H1 (cell line): ENCODE data around the gene LDAH. TPM values are rescaled to one million over a fixed set of nuclear protein-coding genes. Genes with fewer than 3 reads are reported as not detected.

Experiments used
- CTCF ChIA-PET: fragments of 300-600 bp; sonication (Branson Sonifier 250); formaldehyde crosslinking; loops from one replicate; lab custom pipeline; 2021; ENCODE audit not compliant: partially characterized antibody; lab: Charles Lee
- POLR2A ChIA-PET: fragments of 300-600 bp; sonication (Branson Sonifier 250); formaldehyde crosslinking; loops from one replicate; lab custom pipeline; 2021; ENCODE audit warnings: inconsistent platforms; ENCODE audit not compliant: partially characterized antibody; lab: Charles Lee
- DNase-seq, 2 experiments: peaks; one replicate each; pipeline versions ENCODE4 v3.0.0 to v3.0.0-alpha.2; 2010 to 2022; ENCODE audit warnings: low spot score in 2 of 2, low read depth in 1 of 2, mixed read lengths in 1 of 2
- FAIRE-seq: peaks from 2 replicates; lab custom pipeline; 2011; peaks lifted over from hg19 to GRCh38; lab: Jason Lieb, UNC
- H2AFZ ChIP-seq: 2 replicates; pipeline ENCODE4 v1.8.1; 2012; ENCODE audit warnings: low read length, inconsistent platforms
- H2AK5ac ChIP-seq: 2 replicates; pipeline ENCODE4 v1.6.1; 2013; ENCODE audit warnings: low read depth, low read length
- H2BK120ac ChIP-seq: replicated peaks from 2 replicates; pipeline ENCODE3; 2013; ENCODE audit warnings: low read depth, low read length, inconsistent platforms
- H2BK12ac ChIP-seq: 2 replicates; pipeline ENCODE4 v1.6.1; 2013; ENCODE audit warnings: low read depth, low read length
- H2BK15ac ChIP-seq: 2 replicates; pipeline ENCODE4 v1.6.1; 2013; ENCODE audit warnings: low read length
- H2BK20ac ChIP-seq: 2 replicates; pipeline ENCODE4 v1.6.1; 2013; ENCODE audit warnings: low read length
- H2BK5ac ChIP-seq: 2 replicates; pipeline ENCODE4 v1.6.1; 2013; ENCODE audit warnings: low read depth, low read length
- H3K14ac ChIP-seq: 2 replicates; pipeline ENCODE4 v1.6.1; 2013; ENCODE audit warnings: inconsistent platforms; ENCODE audit not compliant: insufficient read length
- H3K18ac ChIP-seq: 2 replicates; pipeline ENCODE4 v1.6.1; 2013; ENCODE audit warnings: low read length; ENCODE audit errors: extremely low read depth
- H3K23ac ChIP-seq: 2 replicates; pipeline ENCODE4 v1.6.1; 2013; ENCODE audit warnings: inconsistent platforms; ENCODE audit not compliant: insufficient read length
- H3K23me2 ChIP-seq: 2 replicates; pipeline ENCODE4 v1.6.1; 2013; ENCODE audit warnings: low read depth, low read length
- H3K27ac ChIP-seq: 2 replicates; pipeline ENCODE4 v1.6.1; 2011; ENCODE audit warnings: low read depth, low read length, inconsistent platforms
- H3K27me3 ChIP-seq, 4 experiments: replicated peaks in 1 of 4; 1 replicate in 1 of 4; 2 replicates in 3 of 4; pipeline versions ENCODE4 v1.6.1 to v1.8.1; 2011 to 2013; ENCODE audit warnings: low read length in 3 of 4, mild to moderate bottlenecking in 3 of 4, inconsistent platforms in 2 of 4, mixed read lengths in 2 of 4, moderate library complexity in 1 of 4; ENCODE audit not compliant: control insufficient read depth in 3 of 4, insufficient read depth in 3 of 4; ENCODE audit errors: extremely low read depth in 1 of 4
- H3K36me3 ChIP-seq, 4 experiments: 2 replicates each; pipeline versions ENCODE4 v1.6.1 to v1.8.1; 2011 to 2013; ENCODE audit warnings: mild to moderate bottlenecking in 4 of 4, low read length in 3 of 4, moderate library complexity in 2 of 4, control low read depth in 1 of 4, inconsistent platforms in 1 of 4; ENCODE audit not compliant: insufficient read depth in 4 of 4, control insufficient read depth in 2 of 4
- H3K4ac ChIP-seq: replicated peaks from 2 replicates; pipeline ENCODE3; 2013; ENCODE audit warnings: low read length, low read depth, mixed read lengths, inconsistent platforms; ENCODE audit not compliant: insufficient read length
- H3K4me1 ChIP-seq, 4 experiments: replicated peaks in 1 of 4; 1 replicate in 1 of 4; 2 replicates in 3 of 4; pipeline versions ENCODE4 v1.6.1 to v1.8.1; 2011 to 2013; ENCODE audit warnings: low read length in 3 of 4, inconsistent platforms in 2 of 4, mixed read lengths in 1 of 4; ENCODE audit not compliant: insufficient read depth in 4 of 4, control insufficient read depth in 3 of 4
- H3K4me2 ChIP-seq, 2 experiments: 2 replicates each; pipeline versions ENCODE4 v1.6.1 to v1.8.1; 2011 to 2013; ENCODE audit warnings: low read depth in 2 of 2, low read length in 2 of 2, control low read depth in 1 of 2, inconsistent platforms in 1 of 2, mild to moderate bottlenecking in 1 of 2; ENCODE audit not compliant: insufficient read depth in 1 of 2
- H3K4me3 ChIP-seq, 4 experiments: fragments of 200-600, 300-600 bp in 1 of 4; sonication (generic), shearing (Covaris generic), sonication (Bioruptor Twin) in 1 of 4; 2 replicates each; pipeline versions ENCODE4 v1.5.1 to v1.8.1; 2011 to 2016; ENCODE audit warnings: low read length in 4 of 4, low read depth in 3 of 4, control low read depth in 2 of 4, inconsistent platforms in 2 of 4, mild to moderate bottlenecking in 2 of 4, mixed read lengths in 1 of 4, moderate library complexity in 1 of 4; ENCODE audit not compliant: insufficient read depth in 2 of 4; ENCODE audit errors: extremely low read depth in 1 of 4
- H3K56ac ChIP-seq: replicated peaks from 2 replicates; pipeline ENCODE3; 2013; ENCODE audit warnings: low read depth, mild to moderate bottlenecking, mixed read lengths, low read length, inconsistent platforms; ENCODE audit not compliant: insufficient read length
- H3K79me1 ChIP-seq: 2 replicates; pipeline ENCODE4 v1.6.1; 2013; ENCODE audit warnings: low read depth, low read length, control low read depth
- H3K79me2 ChIP-seq, 2 experiments: 2 replicates each; pipeline versions ENCODE4 v1.6.1 to v1.8.1; 2012 to 2013; ENCODE audit warnings: low read length in 2 of 2, mild to moderate bottlenecking in 2 of 2, inconsistent platforms in 1 of 2; ENCODE audit not compliant: insufficient read depth in 2 of 2, control insufficient read depth in 1 of 2
- H3K9ac ChIP-seq, 4 experiments: replicated peaks in 1 of 4; 1 replicate in 1 of 4; 2 replicates in 3 of 4; pipeline versions ENCODE4 v1.6.1 to v1.8.1; 2011 to 2013; ENCODE audit warnings: low read depth in 3 of 4, low read length in 3 of 4, control low read depth in 2 of 4, mild to moderate bottlenecking in 2 of 4, moderate library complexity in 2 of 4, inconsistent platforms in 1 of 4; ENCODE audit errors: extremely low read depth in 1 of 4
- H3K9me3 ChIP-seq, 2 experiments: 2 replicates each; pipeline versions ENCODE4 v1.6.1 to v1.8.1; 2012 to 2013; ENCODE audit warnings: mild to moderate bottlenecking in 2 of 2, moderate library complexity in 2 of 2, control low read depth in 1 of 2, inconsistent platforms in 1 of 2, low read depth in 1 of 2, low read length in 1 of 2, mixed read lengths in 1 of 2; ENCODE audit not compliant: insufficient read depth in 2 of 2
- H4K20me1 ChIP-seq, 2 experiments: replicated peaks in 1 of 2; 2 replicates each; pipeline versions ENCODE3 to v1.8.1; 2011 to 2013; ENCODE audit warnings: inconsistent platforms in 2 of 2, low read length in 2 of 2, mild to moderate bottlenecking in 1 of 2; ENCODE audit not compliant: insufficient read depth in 2 of 2, control insufficient read depth in 1 of 2
- H4K5ac ChIP-seq: 2 replicates; pipeline ENCODE4 v1.6.1; 2013; ENCODE audit warnings: low read length, low read depth, mixed read lengths, inconsistent platforms; ENCODE audit not compliant: insufficient read length
- H4K8ac ChIP-seq: 2 replicates; pipeline ENCODE4 v1.8.0; 2013; ENCODE audit warnings: mild to moderate bottlenecking, moderate library complexity, low read length, inconsistent platforms; ENCODE audit not compliant: insufficient read depth; ENCODE audit errors: extremely low read depth
- H4K91ac ChIP-seq: replicated peaks from 2 replicates; pipeline ENCODE3; 2013; ENCODE audit warnings: low read length, mixed read lengths, inconsistent platforms; ENCODE audit not compliant: insufficient read length
- CBX5 ChIP-seq: fragments of 300-800, 300-1000 bp; sonication (generic); IDR thresholded peaks from 2 replicates; pipeline ENCODE4 v1.7.1; 2016; ENCODE audit warnings: antibody characterized with exemption, low read length, low read depth
- CEBPB ChIP-seq: IDR thresholded peaks from 2 replicates; pipeline ENCODE4 v1.6.1; 2012; ENCODE audit warnings: low read depth, low read length
- E2F6 ChIP-seq: IDR thresholded peaks from 2 replicates; pipeline ENCODE4 v1.6.1; 2012; ENCODE audit warnings: inconsistent platforms
- FOSL1 ChIP-seq: IDR thresholded peaks from 2 replicates; pipeline ENCODE4 v1.6.1; 2011; ENCODE audit warnings: mild to moderate bottlenecking, low read depth, low read length, moderate library complexity; ENCODE audit not compliant: insufficient read depth
- JUN ChIP-seq: IDR thresholded peaks from 2 replicates; pipeline ENCODE4 v1.6.1; 2011; ENCODE audit warnings: low read depth, mild to moderate bottlenecking, improper control_type of control experiment, low read length
- JUND ChIP-seq: IDR thresholded peaks from 2 replicates; pipeline ENCODE4 v1.6.1; 2011; ENCODE audit warnings: mild to moderate bottlenecking, improper control_type of control experiment, low read length
- KDM5A ChIP-seq: fragments of 200-600 bp; IDR thresholded peaks from 2 replicates; pipeline ENCODE4 v1.7.1; 2012; ENCODE audit warnings: mild to moderate bottlenecking, low read length, inconsistent platforms, mixed read lengths
- NANOG ChIP-seq: IDR thresholded peaks from 2 replicates; pipeline ENCODE4 v1.6.1; 2011; ENCODE audit warnings: low read length, low read depth, mild to moderate bottlenecking, inconsistent platforms; ENCODE audit not compliant: insufficient read depth, poor library complexity, severe bottlenecking
- RAD21 ChIP-seq, 2 experiments: IDR thresholded peaks in 1 of 2; conservative IDR thresholded peaks in 1 of 2; 2 replicates each; pipeline ENCODE4 v1.6.1; 2011; ENCODE audit warnings: low read depth in 2 of 2, low read length in 2 of 2, improper control_type of control experiment in 1 of 2, inconsistent platforms in 1 of 2, mild to moderate bottlenecking in 1 of 2, moderate library complexity in 1 of 2
- RFX5 ChIP-seq: IDR thresholded peaks from 2 replicates; pipeline ENCODE4 v1.6.1; 2011; ENCODE audit warnings: low read depth, low read length, improper control_type of control experiment, borderline replicate concordance
- SIN3A ChIP-seq, 2 experiments: IDR thresholded peaks in 1 of 2; conservative IDR thresholded peaks in 1 of 2; 2 replicates each; pipeline ENCODE4 v1.6.1; 2011 to 2012; ENCODE audit warnings: low read length in 2 of 2, improper control_type of control experiment in 1 of 2, low read depth in 1 of 2, mild to moderate bottlenecking in 1 of 2
- SIRT6 ChIP-seq: IDR thresholded peaks from one replicate; pipeline ENCODE4 v1.7.1; 2012; ENCODE audit warnings: low read length, inconsistent platforms
- SP1 ChIP-seq: IDR thresholded peaks from 2 replicates; pipeline ENCODE4 v1.6.1; 2011; ENCODE audit warnings: low read depth, low read length
- SRF ChIP-seq: IDR thresholded peaks from 2 replicates; pipeline ENCODE4 v1.6.1; 2011; ENCODE audit warnings: mild to moderate bottlenecking, low read depth, low read length, moderate library complexity
- TBP ChIP-seq: IDR thresholded peaks from 2 replicates; pipeline ENCODE4 v1.6.1; 2011; ENCODE audit warnings: low read depth, low read length, improper control_type of control experiment
- YY1 ChIP-seq: IDR thresholded peaks from 2 replicates; pipeline ENCODE4 v1.6.1; 2011; ENCODE audit warnings: low read depth, mild to moderate bottlenecking, low read length
- polyA plus RNA-seq, 7 experiments: library from polyadenylated mRNA; depleted of rRNA in 3 of 7; stranded (reverse) in 5 of 7; unstranded in 2 of 7; fragments of >200 nt in 5 of 7; fragments of 200-250 nt in 2 of 7; gene quantifications; 1 replicate in 5 of 7; 2 replicates in 1 of 7; 4 replicates in 1 of 7; pipeline versions ENCODE4 v1.2.1 to v1.2.3, GENCODE V29; 2011 to 2013; ENCODE audit warnings: missing spikeins in 2 of 7, mixed read lengths in 2 of 7
- total RNA-seq: library from RNA; stranded (reverse); fragmentation: NEBNext Ultra II Directional; extraction: Animal tissue kit (Norgen Biotek cat#: 25700); gene quantifications from 2 replicates; pipeline ENCODE4 v1.2.1, GENCODE V29; 2021

The LDAH gene
- total and polyA plus RNA-seq, 2 of the 8 experiments (the other 6 are each of a cell fraction or from before 2014, with no cell fraction given), result 10.9 to 26.3 TPM

DNA sequence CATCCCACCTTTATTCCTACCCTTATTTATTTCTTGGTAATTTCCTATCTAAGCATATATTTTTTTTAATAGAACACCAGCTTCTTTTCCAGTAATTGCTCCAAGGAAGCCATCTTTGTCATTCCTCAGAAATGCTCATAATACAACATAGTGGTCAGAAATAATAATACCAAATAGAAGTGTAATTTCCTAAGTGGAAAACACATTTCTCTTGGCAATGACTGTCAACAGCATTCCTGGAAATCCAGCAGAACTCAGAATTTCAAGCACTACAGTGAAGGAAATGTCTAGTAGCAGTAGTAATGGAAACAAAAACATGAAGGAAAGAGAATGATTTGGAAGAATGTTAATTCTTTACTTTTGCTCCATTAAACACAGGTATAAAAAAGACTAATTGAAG, 99.4 kb downstream of the LDAH start:
- no peak overlapping the region for H2BK20ac ChIP-seq
- TF ChIP-seq FOSL1, result no peak
- TF ChIP-seq TBP, result no peak
- no peak for TF ChIP-seq SRF
- no peak for TF ChIP-seq E2F6
- no peak for TF ChIP-seq NANOG
- TF ChIP-seq RFX5, result no peak
- no peak for TF ChIP-seq SP1
- TF ChIP-seq SIN3A (conservative IDR thresholded peaks at IDR 0.05 in 1 of 2, IDR thresholded peaks at IDR 0.05 in 1 of 2; ENCODE audit: low read depth in 1 of 2, low read length in 2 of 2), result no peak
- no peak for TF ChIP-seq YY1
- no peak for TF ChIP-seq CBX5
- no peak for TF ChIP-seq JUND
- no peak for TF ChIP-seq JUN
- TF ChIP-seq KDM5A, result no peak
- no peak for TF ChIP-seq RAD21 (IDR thresholded peaks at IDR 0.05 in 1 of 2, conservative IDR thresholded peaks at IDR 0.05 in 1 of 2; ENCODE audit: low read depth in 2 of 2, low read length in 2 of 2)
- no peak for TF ChIP-seq SIRT6
- no peak for TF ChIP-seq CEBPB

More for the DNA sequence above, 99.4 kb downstream of the LDAH start:
- H3K4ac ChIP-seq, result no peak overlapping the region
- no peak overlapping the region for H3K23ac ChIP-seq
- ChIA-PET CTCF (interaction anchor here (1.5 kb wide), 1 partner anchor 46 kb away, joined by 3 read pairs; no protein-coding TSS in a partner anchor), POLR2A (no interaction called here)
- H3K4me3 ChIP-seq, result no peak overlapping the region
- no peak overlapping the region for H3K27ac ChIP-seq
- H3K9me3 ChIP-seq, result no peaks in the 10 kb centered on the region
- H3K23me2 ChIP-seq, result no peaks in the 10 kb centered on the region
- no peak overlapping the region for H2AK5ac ChIP-seq
- H3K4me2 ChIP-seq, result no peak overlapping the region
- no peak for DNase-seq
- FAIRE-seq, result no peak
- no peak overlapping the region for H2BK5ac ChIP-seq
- H3K14ac ChIP-seq, result no peak overlapping the region
- no peak overlapping the region for H4K91ac ChIP-seq
- no peak overlapping the region for H3K18ac ChIP-seq
- no peak overlapping the region for H2BK120ac ChIP-seq
- no peak overlapping the region for H3K9ac ChIP-seq
- no peaks in the 10 kb centered on the region for H3K4me1 ChIP-seq
- no peak overlapping the region for H2AFZ ChIP-seq
- no peaks in the 10 kb centered on the region for H3K27me3 ChIP-seq
- no peak overlapping the region for H3K56ac ChIP-seq
- peaks cover 0 to 3% of the 10 kb centered on the region in 2 experiments for H4K20me1 ChIP-seq
- no peaks in the 10 kb centered on the region for H3K36me3 ChIP-seq
- H3K79me2 ChIP-seq, result no peaks in the 10 kb centered on the region
- no peak overlapping the region for H4K5ac ChIP-seq
- H2BK12ac ChIP-seq, result no peak overlapping the region
- H2BK15ac ChIP-seq, result no peak overlapping the region
- H3K79me1 ChIP-seq, result no peaks in the 10 kb centered on the region
- H4K8ac ChIP-seq, result no peak overlapping the region
